Ovary (tissue), 9 donors: ENCODE data around the gene PAOX. TPM values are rescaled to one million over a fixed set of nuclear protein-coding genes. Genes with fewer than 3 reads are reported as not detected.
A peak's percentile ranks its signal among the peaks of the same experiment; 100 is the strongest.

Source experiments
- DNase-seq, 5 donors: peaks; one replicate each; pipeline ENCODE4 v3.0.0-alpha.2; 2019 to 2020
- H3K27ac ChIP-seq, 2 donors: fragments of 200-600 bp; one replicate each; pipeline versions ENCODE4 v1.5.1 to v1.8.0; 2019 to 2022
- H3K27me3 ChIP-seq: fragments of 200-600 bp; one replicate; pipeline ENCODE4 v1.8.0; 2022
- H3K36me3 ChIP-seq: fragments of 200-600 bp; sonication (generic); one replicate; pipeline ENCODE4 v1.5.1; 2019
- H3K4me1 ChIP-seq: one replicate; pipeline ENCODE4 v1.8.1; 2013; ENCODE audit warnings: mild to moderate bottlenecking, moderate library complexity; ENCODE audit not compliant: insufficient read depth
- H3K4me3 ChIP-seq: fragments of 200-600 bp; sonication (generic); one replicate; pipeline ENCODE4 v1.5.1; 2017
- H3K9me3 ChIP-seq, 2 donors: fragments of 200-600 bp in 1 of 2; sonication (generic) in 1 of 2; one replicate each; pipeline versions ENCODE4 v1.5.1 to v1.8.1; 2013 to 2019; ENCODE audit warnings: mild to moderate bottlenecking in 1 of 2, moderate library complexity in 1 of 2
- CTCF ChIP-seq, 3 donors: fragments of 450-650 bp in 2 of 3; fragments of 200-600 bp in 1 of 3; IDR thresholded peaks; one replicate each; pipeline versions ENCODE4 v1.5.1 to v1.8.0; 2016 to 2022; ENCODE audit warnings: antibody characterized with exemption in 3 of 3, mild to moderate bottlenecking in 1 of 3
- EP300 ChIP-seq: sonication (generic); formaldehyde crosslinking; IDR thresholded peaks from one replicate; pipeline ENCODE4 v1.6.1; 2017; ENCODE audit warnings: antibody characterized with exemption
- POLR2A ChIP-seq: fragments of 450-650 bp; IDR thresholded peaks from one replicate; pipeline ENCODE4 v1.6.1; 2017; ENCODE audit warnings: antibody characterized with exemption, mild to moderate bottlenecking, moderate library complexity
- WGBS, 3 donors: extraction: QIAGEN DNeasy Blood & Tissue Kit in 1 of 3; methylation state at CpG; one replicate each; pipeline versions ENCODE4 v1.1.5 to v1.1.7; 2013 to 2017; 5-methylcytosine and 5-hydroxymethylcytosine counted together
- intact Hi-C, 4 donors: fragments of 100-400 bp; cut with DNase I; formaldehyde crosslinking; loops; one replicate each; pipeline versions ENCODE4 v1.11.0 to v1.15.1; 2022 to 2023
- polyA plus RNA-seq, 2 donors: library from polyadenylated mRNA; stranded (reverse); fragments of 200-250 nt in 1 of 2; fragments of 350-450 nt in 1 of 2; fragmentation: Illumina TruSeq in 1 of 2; extraction: RNeasy Lipid Tissue Mini Kit (QIAGEN cat#74804) in 1 of 2; gene quantifications; one replicate each; pipeline ENCODE4 v1.2.3, GENCODE V29; 2013 to 2014
- total RNA-seq, 7 donors: library from RNA; depleted of rRNA in 2 of 7; stranded (reverse); fragments of >200 nt in 2 of 7; fragmentation: NEBNext Ultra II Directional in 3 of 7; extraction: Animal tissue kit (Norgen Biotek cat#: 25700) in 3 of 7; gene quantifications; one replicate each; pipeline versions ENCODE4 v1.1.0 to v1.2.4, GENCODE V29; 2016 to 2023
- donor health status: DM: no; HTN: no; CAD: no; lungs with moderate emphysema.
- donor health status: DM: no; HTN: no; CAD: no.
- donor health status: Bipolar disorder and iron deficiency.
- donor health status: DM: yes; HTN: yes; CAD: no.
- donor health status: DM: no; HTN: no; CAD: no.
- donor health status: DM: yes; HTN: yes; CAD: no.

The PAOX gene
- total and polyA plus RNA-seq, 9 donors = 2.1 to 11.4 (median 8.7) TPM

- H3K9me3 ChIP-seq = no peaks in the 10 kb centered on the region
Observed at GRCh38 chr10:133368153-133368552, 10.9 kb upstream of the PAOX start.

GRCh38 chr10:133370030-133370786 is 8.9 kb upstream of the PAOX start:
- DNase-seq = no peak
- peaks cover 4% of the 10 kb centered on the region for H3K4me1 ChIP-seq
- H3K4me3 ChIP-seq = no peak overlapping the region
- no peaks in the 10 kb centered on the region for H3K27me3 ChIP-seq
- WGBS, 3 donors = 81 to 90% (median 85%) methylated on average over 24 of the region's 24 CpGs
- intact Hi-C loops = no loop called here
- no peaks in the 10 kb centered on the region for H3K9me3 ChIP-seq
- TF ChIP-seq POLR2A = no peak
- no peak for TF ChIP-seq CTCF (IDR thresholded peaks at IDR 0.05)
- TF ChIP-seq EP300 = no peak
- H3K27ac ChIP-seq = no peak overlapping the region
- H3K36me3 ChIP-seq = no peaks in the 10 kb centered on the region

More at GRCh38 chr10:133368153-133368552, 10.9 kb upstream of the PAOX start:
- Histone ChIP-seq H3K4me3 (no peak overlapping the region), H3K36me3 (no peaks in the 10 kb centered on the region), H3K27me3 (no peaks in the 10 kb centered on the region), H3K4me1 (peaks cover 4% of the 10 kb centered on the region), H3K27ac (no peak overlapping the region)
- TF ChIP-seq CTCF (IDR thresholded peaks at IDR 0.05) = no peak
- TF ChIP-seq POLR2A = no peak
- no peak for TF ChIP-seq EP300
- intact Hi-C loops = no loop called here
- DNase-seq = no peak
- 83 to 95% (median 86%) methylated on average over 7 of the region's 7 CpGs for WGBS, 3 donors

GRCh38 chr10:133372507-133372906 is 6.6 kb upstream of the PAOX start:
- TF ChIP-seq POLR2A = no peak
- no peak for TF ChIP-seq CTCF (IDR thresholded peaks at IDR 0.05)
- TF ChIP-seq EP300 = no peak
- 21 to 33% (median 28%) methylated on average over 10 to 20 of the region's 20 CpGs for WGBS, 3 donors

GRCh38 chr10:133373174-133374090 is 5.6 kb upstream of the PAOX start, which contains the start of gene ECHS1:
ECHS1 (minus strand) TSS chr10:133373354; CDS start chr10:133373333, 21 bp downstream.
- Histone ChIP-seq H3K4me1 (peaks cover 6% of the 10 kb centered on the region), H3K27me3 (no peaks in the 10 kb centered on the region), H3K4me3 (peak within 1 kb of the TSS; percentile 89), H3K36me3 (no peaks in the 10 kb centered on the region), H3K9me3 (no peaks in the 10 kb centered on the region), H3K27ac (peak within 1 kb of the TSS; percentile 43 to 75)
- WGBS, 3 donors = 0 to 2% (median 1%) methylated on average over 24 to 88 of the region's 89 CpGs
- intact Hi-C loops = no loop called here
- peak; percentile 94 to 98 (median 97) for DNase-seq
- TF ChIP-seq CTCF (IDR thresholded peaks at IDR 0.05) (no peak), EP300 (no peak), POLR2A (peak; percentile 45)

More at GRCh38 chr10:133372507-133372906, 6.6 kb upstream of the PAOX start:
- Histone ChIP-seq H3K9me3 (no peaks in the 10 kb centered on the region), H3K27me3 (no peaks in the 10 kb centered on the region), H3K4me1 (peaks cover 4% of the 10 kb centered on the region), H3K36me3 (no peaks in the 10 kb centered on the region), H3K4me3 (peak overlapping the region; percentile 89), H3K27ac (peak overlapping the region in 1 of 2 donors; percentile 43)
- peak in 4 of 5 donors; percentile 36 to 70 (median 59) for DNase-seq
- intact Hi-C loops = no loop called here
